K562 (cell line): ENCODE data around the gene CELF6. TPM values are rescaled to one million over a fixed set of nuclear protein-coding genes. Genes with fewer than 3 reads are reported as not detected.

Experiments used
- BRF2 ChIP-seq: IDR thresholded peaks from 3 replicates; pipeline ENCODE4 v1.6.1; 2011; ENCODE audit warnings: borderline replicate concordance, mild to moderate bottlenecking; ENCODE audit not compliant: insufficient read length, insufficient read depth
- CEBPB ChIP-seq: fragments of 450-650 bp; IDR thresholded peaks from 2 replicates; pipeline ENCODE4 v1.6.1; 2016; ENCODE audit warnings: missing genetic modification characterization, missing compliant biosample characterization
- FOXK2 ChIP-seq, 2 experiments: fragments of 450-650 bp; IDR thresholded peaks in 1 of 2; conservative IDR thresholded peaks in 1 of 2; 2 replicates each; pipeline ENCODE4 v1.6.1; 2016; ENCODE audit warnings: low read depth in 2 of 2, mild to moderate bottlenecking in 1 of 2
- HMG20A ChIP-seq: fragments of 450-650 bp; formaldehyde crosslinking; conservative IDR thresholded peaks from 2 replicates; pipeline ENCODE4 v1.4.0; 2020; ENCODE audit warnings: mild to moderate bottlenecking, mixed read lengths
- IRF2 ChIP-seq: sonication (generic); formaldehyde crosslinking; IDR thresholded peaks from 2 replicates; pipeline ENCODE4 v1.8.1; 2022; ENCODE audit warnings: mild to moderate bottlenecking, missing genetic modification reagents
- MIER1 ChIP-seq: fragments of 450-650 bp; IDR thresholded peaks from 2 replicates; pipeline ENCODE4 v1.6.1; 2016; ENCODE audit warnings: antibody characterized with exemption, mild to moderate bottlenecking, low read depth
- NFE2L1 ChIP-seq: fragments of 450-650 bp; IDR thresholded peaks from 2 replicates; pipeline ENCODE4 v1.6.1; 2016; ENCODE audit warnings: missing genetic modification characterization, low read depth, mild to moderate bottlenecking, missing compliant biosample characterization, moderate library complexity, borderline replicate concordance
- NR2C2 ChIP-seq, 2 experiments: fragments of 200-800 bp in 1 of 2; sonication (Bioruptor generic) in 1 of 2; sonication (generic) in 1 of 2; formaldehyde crosslinking in 1 of 2; IDR thresholded peaks; 2 replicates each; pipeline versions ENCODE4 v1.6.1 to v1.8.0; 2016 to 2022; ENCODE audit warnings: mild to moderate bottlenecking in 1 of 2, missing compliant biosample characterization in 1 of 2, missing genetic modification characterization in 1 of 2, missing genetic modification reagents in 1 of 2
- PCBP1 ChIP-seq: fragments of 200-400 bp; formaldehyde crosslinking; IDR thresholded peaks from 2 replicates; pipeline ENCODE4 v1.6.1; 2018; ENCODE audit warnings: mild to moderate bottlenecking, low read depth, low read length; ENCODE audit not compliant: poor library complexity, severe bottlenecking
- POLR2AphosphoS2 ChIP-seq: IDR thresholded peaks from 2 replicates; pipeline ENCODE4 v1.6.1; 2012; ENCODE audit warnings: low read length, improper control_type of control experiment
- RBBP5 ChIP-seq: fragments of 200-600 bp; sonication (generic); IDR thresholded peaks from 2 replicates; pipeline ENCODE4 v1.6.1; 2012; ENCODE audit warnings: borderline replicate concordance, mild to moderate bottlenecking, low read length, control low read depth, inconsistent platforms; ENCODE audit not compliant: insufficient read depth, poor library complexity, severe bottlenecking
- SMARCA5 ChIP-seq: fragments of 450-650 bp; IDR thresholded peaks from 2 replicates; pipeline ENCODE4 v1.6.1; 2016
- SP2 ChIP-seq: IDR thresholded peaks from 2 replicates; pipeline ENCODE4 v1.6.1; 2011; ENCODE audit warnings: mild to moderate bottlenecking, low read depth, low read length, moderate library complexity; ENCODE audit not compliant: poor library complexity, severe bottlenecking; ENCODE audit errors: extremely low read depth
- TARDBP ChIP-seq: fragments of 450-650 bp; IDR thresholded peaks from 2 replicates; pipeline ENCODE4 v1.6.1; 2016
- TCF7L2 ChIP-seq: fragments of 150-350 bp; IDR thresholded peaks from 2 replicates; pipeline ENCODE4 v1.6.1; 2016; ENCODE audit warnings: low read depth, mild to moderate bottlenecking, low read length, moderate library complexity
- WHSC1 ChIP-seq: IDR thresholded peaks from one replicate; pipeline ENCODE4 v1.6.1; 2012; ENCODE audit warnings: low read length, control low read depth, inconsistent platforms
- ZNF512 ChIP-seq: IDR thresholded peaks from 2 replicates; pipeline ENCODE4 v1.6.1; 2016; ENCODE audit warnings: missing genetic modification characterization, missing compliant biosample characterization
- ZNF561 ChIP-seq: fragments of 450-650 bp; formaldehyde crosslinking; conservative IDR thresholded peaks from 2 replicates; pipeline ENCODE4 v1.4.0; 2020; ENCODE audit warnings: mild to moderate bottlenecking, moderate library complexity
- ZNF644 ChIP-seq: fragments of 200-800 bp; sonication (Bioruptor generic); IDR thresholded peaks from 2 replicates; pipeline ENCODE4 v1.6.1; 2016; ENCODE audit warnings: low read depth, missing genetic modification characterization, missing compliant biosample characterization
- ZNF717 ChIP-seq: fragments of 250-450 bp; sonication (Bioruptor Pico); IDR thresholded peaks from 2 replicates; pipeline ENCODE4 v1.5.0; 2021
- ZNF785 ChIP-seq: fragments of 250-450 bp; sonication (Bioruptor Pico); IDR thresholded peaks from 2 replicates; pipeline ENCODE4 v1.4.0; 2020; ENCODE audit warnings: mild to moderate bottlenecking
- polyA plus RNA-seq, 8 experiments: library from polyadenylated mRNA; depleted of rRNA in 4 of 8; stranded (reverse) in 5 of 8; unstranded in 3 of 8; fragments of >200 nt; fragmentation: Nextera tagmentation in 2 of 8; fragmentation: Illumina TruSeq in 1 of 8; extraction: Ambion mirVana in 2 of 8; extraction: Trizol in 1 of 8; gene quantifications; 2 replicates each; pipeline versions ENCODE4 v1.2.1 to v1.2.3, GENCODE V29; 2011 to 2014; ENCODE audit warnings: inconsistent platforms in 1 of 8, missing spikeins in 1 of 8
- total RNA-seq, 7 experiments: library from RNA; depleted of rRNA in 6 of 7; stranded (reverse); fragments of >200 nt in 6 of 7; fragmentation: Illumina TruSeq in 2 of 7; extraction: Trizol in 2 of 7; gene quantifications; 2 replicates each; pipeline versions ENCODE4 v1.2.1 to v1.2.3, GENCODE V29; 2011 to 2021; ENCODE audit warnings: low replicate concordance in 1 of 7
- TF ChIP-seq, protein P1 (sequence below): sonication (generic); formaldehyde crosslinking; IDR thresholded peaks from 2 replicates; pipeline ENCODE4 v1.9.0; 2022; ENCODE audit warnings: mild to moderate bottlenecking, missing genetic modification reagents
- TF ChIP-seq, protein P2 (sequence below): fragments of 250-450 bp; sonication (Bioruptor Pico); IDR thresholded peaks from 2 replicates; pipeline ENCODE4 v1.8.0; 2022; ENCODE audit warnings: inconsistent platforms

Gene CELF6
- total and polyA plus RNA-seq, 9 of the 15 experiments (the other 6 are each of a cell fraction or from before 2014, with no cell fraction given) = 0.01 to 0.11 TPM; not detected in 7

- TF ChIP-seq WHSC1 = no peak
- no peak for TF ChIP-seq NR2C2 (CRISPR knock-in tag; IDR thresholded peaks at IDR 0.05)
- TF ChIP-seq NR2C2 (tag; IDR thresholded peaks at IDR 0.05) = no peak; the same call in 1 of the 2 replicates
- TF ChIP-seq ZNF717 (CRISPR knock-in tag) = no peak
- TF ChIP-seq SMARCA5 = no peak
- TF ChIP-seq ZNF644 (tag) = no peak
- no peak for TF ChIP-seq ZNF512 (tag)
- no peak for TF ChIP-seq ZNF785
- TF ChIP-seq, protein P1, sequence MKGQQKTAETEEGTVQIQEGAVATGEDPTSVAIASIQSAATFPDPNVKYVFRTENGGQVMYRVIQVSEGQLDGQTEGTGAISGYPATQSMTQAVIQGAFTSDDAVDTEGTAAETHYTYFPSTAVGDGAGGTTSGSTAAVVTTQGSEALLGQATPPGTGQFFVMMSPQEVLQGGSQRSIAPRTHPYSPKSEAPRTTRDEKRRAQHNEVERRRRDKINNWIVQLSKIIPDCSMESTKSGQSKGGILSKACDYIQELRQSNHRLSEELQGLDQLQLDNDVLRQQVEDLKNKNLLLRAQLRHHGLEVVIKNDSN (CRISPR knock-in tag) = no peak
- no peak for TF ChIP-seq MIER1
- TF ChIP-seq IRF2 (CRISPR knock-in tag) = no peak
- TF ChIP-seq, protein P2, sequence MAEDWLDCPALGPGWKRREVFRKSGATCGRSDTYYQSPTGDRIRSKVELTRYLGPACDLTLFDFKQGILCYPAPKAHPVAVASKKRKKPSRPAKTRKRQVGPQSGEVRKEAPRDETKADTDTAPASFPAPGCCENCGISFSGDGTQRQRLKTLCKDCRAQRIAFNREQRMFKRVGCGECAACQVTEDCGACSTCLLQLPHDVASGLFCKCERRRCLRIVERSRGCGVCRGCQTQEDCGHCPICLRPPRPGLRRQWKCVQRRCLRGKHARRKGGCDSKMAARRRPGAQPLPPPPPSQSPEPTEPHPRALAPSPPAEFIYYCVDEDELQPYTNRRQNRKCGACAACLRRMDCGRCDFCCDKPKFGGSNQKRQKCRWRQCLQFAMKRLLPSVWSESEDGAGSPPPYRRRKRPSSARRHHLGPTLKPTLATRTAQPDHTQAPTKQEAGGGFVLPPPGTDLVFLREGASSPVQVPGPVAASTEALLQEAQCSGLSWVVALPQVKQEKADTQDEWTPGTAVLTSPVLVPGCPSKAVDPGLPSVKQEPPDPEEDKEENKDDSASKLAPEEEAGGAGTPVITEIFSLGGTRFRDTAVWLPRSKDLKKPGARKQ = no peak
- no peak for TF ChIP-seq PCBP1
- TF ChIP-seq CEBPB (tag) = peak; percentile 84
- peak; percentile 81 for TF ChIP-seq NFE2L1 (tag)
- TF ChIP-seq FOXK2 (conservative IDR thresholded peaks at IDR 0.05 in 1 of 2, IDR thresholded peaks at IDR 0.05 in 1 of 2; ENCODE audit: low read depth in 2 of 2) = 0 out of 4 replicates have a peak, but pooled peaks of 1 of the 2 experiments have one; percentile 26
- no peak for TF ChIP-seq RBBP5
- TF ChIP-seq HMG20A = no peak
- TF ChIP-seq POLR2AphosphoS2 = 0 out of 2 replicates have a peak, but pooled peaks have one; percentile 4
- TF ChIP-seq TARDBP = no peak
- no peak for TF ChIP-seq BRF2
- TF ChIP-seq TCF7L2 = no peak
- TF ChIP-seq SP2 = no peak
- no peak for TF ChIP-seq ZNF561 (CRISPR knock-in tag)
Measured at GRCh38 chr15:72237029-72237852, 82.7 kb downstream of the CELF6 start (continued).
